Measurements from ENCODE around the gene HJV.
"Not testable (repeated sequence)": the region's sequence is repeated elsewhere in the genome, so short reads cannot be mapped to it uniquely, and the experiment has no call there.

HJV gene, protein sequence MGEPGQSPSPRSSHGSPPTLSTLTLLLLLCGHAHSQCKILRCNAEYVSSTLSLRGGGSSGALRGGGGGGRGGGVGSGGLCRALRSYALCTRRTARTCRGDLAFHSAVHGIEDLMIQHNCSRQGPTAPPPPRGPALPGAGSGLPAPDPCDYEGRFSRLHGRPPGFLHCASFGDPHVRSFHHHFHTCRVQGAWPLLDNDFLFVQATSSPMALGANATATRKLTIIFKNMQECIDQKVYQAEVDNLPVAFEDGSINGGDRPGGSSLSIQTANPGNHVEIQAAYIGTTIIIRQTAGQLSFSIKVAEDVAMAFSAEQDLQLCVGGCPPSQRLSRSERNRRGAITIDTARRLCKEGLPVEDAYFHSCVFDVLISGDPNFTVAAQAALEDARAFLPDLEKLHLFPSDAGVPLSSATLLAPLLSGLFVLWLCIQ

DNA sequence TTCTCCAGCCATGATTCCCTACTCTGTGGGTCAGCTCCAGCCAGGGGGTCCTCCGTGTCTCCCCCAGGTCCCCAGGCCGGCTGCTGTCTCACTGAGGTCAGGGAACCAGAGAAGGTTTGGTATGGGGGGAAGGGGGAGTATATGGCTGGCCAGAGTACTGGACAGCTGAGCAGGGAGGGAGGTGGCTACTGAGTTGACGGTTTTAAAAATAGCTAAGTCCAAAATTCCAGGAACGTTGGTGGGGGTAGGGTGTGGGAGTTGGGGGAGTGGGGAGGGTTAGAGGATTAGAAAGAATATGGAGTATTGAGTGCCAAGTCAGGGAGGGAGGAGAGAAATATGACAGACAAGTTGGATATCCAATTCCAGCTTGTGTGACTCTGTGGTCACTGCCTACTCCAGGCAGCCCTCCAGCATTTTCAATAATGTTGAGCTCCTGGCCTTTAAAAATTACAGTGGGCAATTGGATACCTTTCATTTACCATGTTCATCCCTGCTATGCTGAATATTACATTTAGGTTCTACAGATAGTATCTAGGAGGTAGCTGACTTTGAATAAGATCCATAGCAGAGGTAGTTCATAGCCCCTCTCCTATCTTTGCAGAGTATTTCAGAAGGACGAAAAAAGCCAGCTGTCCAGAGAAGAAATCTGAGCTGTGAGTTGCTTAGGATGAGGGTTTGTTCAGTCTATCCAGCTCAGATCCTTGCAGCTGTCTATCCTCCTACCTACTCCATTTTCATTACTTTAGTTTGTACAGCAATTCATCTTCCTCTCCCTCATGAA, at the start of gene HJV:
Gene HJV, minus strand, starts transcription at position 114 of the 781 bp plus-strand sequence. CDS start 1,504 bp downstream, outside the sequence.
- DNase-seq (ENCODE audit: low read depth) = no peak
- no peak within 1 kb of the TSS for H3K4me3 ChIP-seq (ENCODE audit: low read depth, low read length)
- TF ChIP-seq, protein P1, sequence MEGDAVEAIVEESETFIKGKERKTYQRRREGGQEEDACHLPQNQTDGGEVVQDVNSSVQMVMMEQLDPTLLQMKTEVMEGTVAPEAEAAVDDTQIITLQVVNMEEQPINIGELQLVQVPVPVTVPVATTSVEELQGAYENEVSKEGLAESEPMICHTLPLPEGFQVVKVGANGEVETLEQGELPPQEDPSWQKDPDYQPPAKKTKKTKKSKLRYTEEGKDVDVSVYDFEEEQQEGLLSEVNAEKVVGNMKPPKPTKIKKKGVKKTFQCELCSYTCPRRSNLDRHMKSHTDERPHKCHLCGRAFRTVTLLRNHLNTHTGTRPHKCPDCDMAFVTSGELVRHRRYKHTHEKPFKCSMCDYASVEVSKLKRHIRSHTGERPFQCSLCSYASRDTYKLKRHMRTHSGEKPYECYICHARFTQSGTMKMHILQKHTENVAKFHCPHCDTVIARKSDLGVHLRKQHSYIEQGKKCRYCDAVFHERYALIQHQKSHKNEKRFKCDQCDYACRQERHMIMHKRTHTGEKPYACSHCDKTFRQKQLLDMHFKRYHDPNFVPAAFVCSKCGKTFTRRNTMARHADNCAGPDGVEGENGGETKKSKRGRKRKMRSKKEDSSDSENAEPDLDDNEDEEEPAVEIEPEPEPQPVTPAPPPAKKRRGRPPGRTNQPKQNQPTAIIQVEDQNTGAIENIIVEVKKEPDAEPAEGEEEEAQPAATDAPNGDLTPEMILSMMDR (IDR thresholded peaks at IDR 0.05; ENCODE audit: control insufficient read depth, extremely low read depth, insufficient read depth) = no peak

- DNase-seq (ENCODE audit: low read depth) = not testable (repeated sequence)
Observed at GRCh38 chr1:146059148-146059547, 37.6 kb upstream of the HJV start.

DNA sequence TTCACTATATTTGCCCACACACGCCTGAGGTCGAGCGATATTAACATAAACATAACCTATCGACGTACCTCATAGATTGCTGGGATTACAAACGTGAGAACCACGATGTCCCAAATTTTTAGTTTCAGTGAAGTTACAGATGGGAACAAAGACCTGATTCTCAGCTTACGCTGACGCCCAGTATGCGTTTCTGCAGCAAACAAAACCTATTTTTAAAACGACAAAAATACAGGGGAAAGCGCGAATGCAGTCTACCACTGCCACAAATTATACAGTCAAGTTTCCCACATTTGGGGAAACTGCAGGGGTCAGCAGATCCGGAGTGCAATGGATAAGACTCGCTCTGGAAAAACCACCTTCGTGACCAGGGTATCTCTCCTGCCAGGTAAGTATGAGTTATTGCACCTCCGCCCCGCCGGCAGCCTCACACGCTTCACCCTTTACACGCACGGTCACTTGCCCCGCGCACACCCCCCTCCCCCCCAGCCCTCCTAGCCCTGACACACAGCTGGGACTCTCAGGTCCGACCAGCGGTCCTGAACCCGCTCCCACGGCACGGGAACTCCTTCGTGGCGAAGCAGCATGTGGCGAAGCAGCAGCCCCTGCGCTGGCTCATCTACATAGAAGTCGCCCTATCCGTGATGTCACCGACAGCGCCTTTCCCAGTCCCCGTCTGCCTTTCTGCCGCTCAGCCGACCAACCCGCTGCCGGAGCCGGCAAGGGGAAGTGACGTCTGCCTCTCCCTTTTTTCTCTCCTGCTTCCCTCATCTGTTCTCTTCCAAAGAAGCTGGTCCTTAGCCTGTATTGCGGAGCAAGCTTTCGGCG, 30.5 kb upstream of the HJV start:
- peak overlapping the region; percentile 58 for H3K4me3 ChIP-seq (ENCODE audit: low read depth, low read length)
- peak; percentile 94 for DNase-seq (ENCODE audit: low read depth)

More at GRCh38 chr1:146059148-146059547, 37.6 kb upstream of the HJV start:
- H3K4me3 ChIP-seq (ENCODE audit: low read depth, low read length) = not testable (repeated sequence)

GRCh38 chr1:146051452-146051851, 29.9 kb upstream of the HJV start:
- TF ChIP-seq, protein P1 (IDR thresholded peaks at IDR 0.05; ENCODE audit: control insufficient read depth, extremely low read depth, insufficient read depth) = no peak
- peak overlapping the region; percentile 41 for H3K4me3 ChIP-seq (ENCODE audit: low read depth, low read length)
- no peak for DNase-seq (ENCODE audit: low read depth)

- not testable (repeated sequence) for H3K4me3 ChIP-seq (ENCODE audit: low read depth, low read length); DNase-seq (ENCODE audit: low read depth)
Observed at GRCh38 chr1:146050652-146050963, 29.1 kb upstream of the HJV start.

- H3K4me3 ChIP-seq (ENCODE audit: low read depth, low read length); DNase-seq (ENCODE audit: low read depth): not testable (repeated sequence)
Observed at GRCh38 chr1:146049866-146050651, 28.5 kb upstream of the HJV start.

DNA sequence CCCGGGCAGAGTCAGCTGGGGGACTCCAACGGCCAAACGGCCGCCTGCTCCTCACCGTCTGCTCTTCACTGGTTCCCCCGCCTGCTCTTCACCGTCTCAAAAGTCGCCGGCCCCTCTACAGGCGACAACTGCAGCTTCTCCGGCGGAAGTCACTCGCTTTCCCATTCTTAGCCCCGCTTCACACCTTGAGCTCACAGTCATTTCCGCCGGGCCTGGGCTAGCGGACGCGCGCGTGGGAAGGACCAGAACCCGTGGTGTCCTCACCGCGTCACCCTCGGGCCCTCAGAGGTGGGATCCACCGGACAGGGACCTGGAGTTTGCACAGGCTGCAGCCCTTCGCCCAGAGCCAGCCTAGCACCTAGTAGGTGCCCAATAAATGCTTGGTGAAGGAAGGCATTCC, 27.9 kb upstream of the HJV start:
- no peak overlapping the region for H3K4me3 ChIP-seq (ENCODE audit: low read depth, low read length)
- no peak for DNase-seq (ENCODE audit: low read depth)
- TF ChIP-seq, protein P1 (IDR thresholded peaks at IDR 0.05; ENCODE audit: control insufficient read depth, extremely low read depth, insufficient read depth) = no peak

GRCh38 chr1:146048514-146049115, 27.1 kb upstream of the HJV start:
- not testable (repeated sequence) for DNase-seq (ENCODE audit: low read depth); H3K4me3 ChIP-seq (ENCODE audit: low read depth, low read length)

DNA sequence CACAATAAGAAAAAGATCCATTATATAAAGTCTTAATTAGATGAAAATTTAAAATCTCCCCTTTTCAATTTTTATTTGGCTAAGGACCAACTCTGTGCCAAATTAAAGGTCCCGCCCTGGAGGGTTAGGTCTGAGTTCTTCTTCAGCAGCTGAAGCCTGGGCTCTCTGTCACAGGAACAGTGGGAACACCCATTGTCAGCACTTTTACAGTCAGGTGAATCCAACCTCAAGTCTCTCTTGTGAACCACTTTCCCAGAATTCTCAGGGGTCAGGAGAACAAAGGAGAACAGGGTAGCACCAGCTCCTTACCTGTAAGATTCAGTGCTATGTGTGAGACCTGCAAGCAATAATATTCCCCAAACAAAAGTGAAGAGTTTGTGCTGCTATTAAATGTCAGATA, 25.1 kb upstream of the HJV start:
- TF ChIP-seq, protein P1 (IDR thresholded peaks at IDR 0.05; ENCODE audit: control insufficient read depth, extremely low read depth, insufficient read depth) = no peak
- no peak for DNase-seq (ENCODE audit: low read depth)
- H3K4me3 ChIP-seq (ENCODE audit: low read depth, low read length) = no peak overlapping the region
